GM13976 (cell line): ENCODE results near the gene RABGEF1.

Experiments
- DNase-seq: peaks from one replicate; pipeline ENCODE4 v3.0.0; 2012; ENCODE audit warnings: low spot score
- in situ Hi-C: fragments of 300-500 bp; cut with MboI; formaldehyde crosslinking; loops from one replicate; pipeline ENCODE4 v1.12.0; 2022; ENCODE audit warnings: low sequenced_read_pairs, mixed read lengths, inconsistent platforms; ENCODE audit not compliant: unreplicated experiment
- TF ChIP-seq, protein P1 (sequence below): IDR thresholded peaks from 2 replicates; pipeline ENCODE4 v1.5.1; 2012; ENCODE audit warnings: borderline replicate concordance, mild to moderate bottlenecking; ENCODE audit not compliant: insufficient read depth; ENCODE audit errors: extremely low read depth, missing control alignments, control extremely low read depth

The RABGEF1 gene

DNA sequence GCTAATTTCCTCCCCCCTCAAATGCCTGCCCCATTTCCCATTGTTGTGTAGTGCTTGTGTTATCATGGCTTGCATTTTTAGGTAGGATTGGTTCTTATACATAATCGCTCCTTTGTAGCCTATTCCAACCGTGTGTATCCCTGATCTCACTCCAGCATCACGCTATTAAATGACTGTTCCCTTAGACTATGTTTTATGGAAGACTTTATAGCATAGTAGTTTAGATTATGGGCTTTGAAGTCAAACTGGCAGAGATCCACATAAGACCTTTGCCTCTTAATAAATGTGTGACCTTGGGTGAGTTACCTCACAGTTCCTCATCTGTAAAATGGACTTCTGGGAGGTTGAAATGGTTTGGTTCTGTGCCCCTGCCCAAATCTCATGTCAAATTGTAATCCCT, 5.4 kb upstream of the RABGEF1 start:
- no peak for DNase-seq
- TF ChIP-seq, protein P1, sequence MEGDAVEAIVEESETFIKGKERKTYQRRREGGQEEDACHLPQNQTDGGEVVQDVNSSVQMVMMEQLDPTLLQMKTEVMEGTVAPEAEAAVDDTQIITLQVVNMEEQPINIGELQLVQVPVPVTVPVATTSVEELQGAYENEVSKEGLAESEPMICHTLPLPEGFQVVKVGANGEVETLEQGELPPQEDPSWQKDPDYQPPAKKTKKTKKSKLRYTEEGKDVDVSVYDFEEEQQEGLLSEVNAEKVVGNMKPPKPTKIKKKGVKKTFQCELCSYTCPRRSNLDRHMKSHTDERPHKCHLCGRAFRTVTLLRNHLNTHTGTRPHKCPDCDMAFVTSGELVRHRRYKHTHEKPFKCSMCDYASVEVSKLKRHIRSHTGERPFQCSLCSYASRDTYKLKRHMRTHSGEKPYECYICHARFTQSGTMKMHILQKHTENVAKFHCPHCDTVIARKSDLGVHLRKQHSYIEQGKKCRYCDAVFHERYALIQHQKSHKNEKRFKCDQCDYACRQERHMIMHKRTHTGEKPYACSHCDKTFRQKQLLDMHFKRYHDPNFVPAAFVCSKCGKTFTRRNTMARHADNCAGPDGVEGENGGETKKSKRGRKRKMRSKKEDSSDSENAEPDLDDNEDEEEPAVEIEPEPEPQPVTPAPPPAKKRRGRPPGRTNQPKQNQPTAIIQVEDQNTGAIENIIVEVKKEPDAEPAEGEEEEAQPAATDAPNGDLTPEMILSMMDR, result no peak
- in situ Hi-C loops, result no loop called here

DNA sequence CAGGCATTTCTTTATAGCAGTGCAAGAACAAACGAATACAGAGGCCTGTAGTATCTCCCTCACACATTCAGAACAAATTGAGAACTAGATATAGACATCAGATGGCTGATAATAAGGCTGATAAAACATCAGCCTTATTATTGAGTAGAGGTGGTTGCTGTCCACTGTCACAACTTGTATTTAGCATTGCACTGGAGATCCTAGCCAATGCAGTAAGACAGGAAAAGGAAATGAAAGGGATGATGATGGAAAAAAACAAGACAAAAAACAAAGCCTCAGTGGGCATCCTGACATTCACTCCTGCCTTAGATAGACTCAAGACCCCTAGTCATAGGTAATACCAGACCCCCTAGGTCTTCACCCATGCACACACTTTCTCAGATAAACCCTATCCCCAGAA, 4.7 kb upstream of the RABGEF1 start:
- in situ Hi-C loops, result no loop called here
- TF ChIP-seq, protein P1, result no peak
- no peak for DNase-seq

DNA sequence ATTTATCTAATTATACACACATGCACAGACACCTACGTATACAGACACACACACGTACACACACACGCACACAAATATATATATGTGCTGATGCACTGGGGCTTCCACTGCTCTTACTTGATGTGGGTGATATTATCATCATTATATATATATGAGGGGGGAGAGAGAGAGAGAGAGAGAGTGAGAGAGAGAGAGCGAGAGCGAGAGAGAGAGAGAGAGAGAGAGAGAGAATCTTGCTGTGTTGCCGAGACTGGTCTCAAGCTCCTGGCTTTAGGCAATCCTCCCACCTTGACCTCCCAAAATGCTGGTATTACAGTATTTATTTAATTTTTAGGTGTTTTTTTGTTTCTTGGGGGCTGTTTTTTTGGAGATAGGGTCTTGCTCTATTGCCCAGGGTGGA, 3.6 kb upstream of the RABGEF1 start:
- TF ChIP-seq, protein P1, result no peak
- DNase-seq, result no peak
- in situ Hi-C loops, result no loop called here

DNA sequence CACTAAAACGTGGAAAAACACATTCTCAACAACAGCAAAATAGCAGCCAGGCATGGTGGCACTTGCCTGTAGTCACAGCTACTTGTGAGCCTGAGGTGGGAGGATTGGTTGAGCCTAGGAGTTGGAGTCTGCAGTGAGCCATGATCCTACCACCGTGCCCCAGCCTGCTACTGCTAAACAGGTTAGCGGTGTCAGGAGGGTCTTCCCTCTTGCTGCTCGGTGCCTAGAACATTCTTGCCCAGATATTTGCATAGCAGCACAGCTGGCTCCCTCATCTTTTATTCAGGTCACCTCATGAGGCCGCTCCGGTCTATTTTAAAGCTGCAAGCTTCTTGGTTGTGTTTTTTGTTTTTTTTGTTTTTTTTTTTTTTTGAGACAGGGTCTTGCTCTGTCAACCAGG, 2.9 kb upstream of the RABGEF1 start:
- TF ChIP-seq, protein P1, result no peak
- DNase-seq, result no peak
- in situ Hi-C loops, result no loop called here

DNA sequence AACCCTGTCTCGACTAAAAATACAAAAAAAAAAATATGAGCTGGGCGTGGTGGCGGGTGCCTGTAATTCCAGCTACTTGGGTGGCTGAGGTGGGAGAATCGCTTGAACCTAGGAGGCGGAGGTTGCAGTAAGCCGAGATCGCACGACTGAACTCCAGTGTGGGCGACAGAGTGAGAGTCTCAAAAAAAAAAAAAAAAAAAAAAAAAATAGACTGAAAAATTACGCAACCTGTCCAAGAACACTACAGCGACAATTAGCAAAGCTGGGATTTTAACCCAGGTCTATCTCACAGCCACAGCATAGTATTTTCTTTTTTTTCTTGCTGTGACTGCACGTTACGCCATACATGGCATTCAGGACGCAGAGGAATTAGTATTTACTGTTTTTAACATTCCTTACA, 1.1 kb upstream of the RABGEF1 start:
- TF ChIP-seq, protein P1, result no peak
- in situ Hi-C loops, result no loop called here
- DNase-seq, result no peak

DNA sequence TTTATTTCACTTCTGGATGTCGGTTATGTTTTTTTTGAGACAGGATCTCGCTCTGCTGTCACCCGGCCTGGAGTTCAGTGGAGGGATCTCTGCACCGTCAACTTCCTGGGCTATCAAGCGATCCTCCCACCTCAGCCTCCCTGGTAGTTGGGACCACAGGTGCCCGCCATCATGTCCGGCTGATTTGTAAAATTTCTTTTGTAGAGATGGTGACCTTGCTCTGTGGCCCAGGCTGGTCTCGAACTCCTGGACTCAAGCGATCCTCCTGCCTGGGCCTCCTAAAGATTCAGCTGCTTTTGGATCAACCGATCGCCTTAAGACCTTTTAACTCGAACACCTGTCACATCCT, 606 bp upstream of the RABGEF1 start:
- no peak for DNase-seq
- in situ Hi-C loops, result no loop called here
- TF ChIP-seq, protein P1, result no peak
